SK-N-SH (cell line): Measurements from ENCODE around the gene ZXDC. TPM values are rescaled to one million over a fixed set of nuclear protein-coding genes. Genes with fewer than 3 reads are reported as not detected.

Experiments
- CTCF ChIA-PET: fragments of 300-600, 350-600 bp; formaldehyde crosslinking; extraction: SDS; loops from one replicate; lab custom pipeline; 2021; lab: Yijun Ruan, JAX
- POLR2A ChIA-PET: fragments of 350-600 bp; sonication (Branson Sonifier 250); formaldehyde crosslinking; extraction: SDS; loops from one replicate; lab custom pipeline; 2020; ENCODE audit warnings: antibody characterized with exemption, inconsistent platforms; lab: Yijun Ruan, JAX
- DNase-seq: peaks from one replicate; pipeline ENCODE4 v3.0.0; 2012
- H2AFZ ChIP-seq: fragments of 200-600 bp; sonication (generic); 2 replicates; pipeline ENCODE4 v1.8.1; 2016; ENCODE audit warnings: antibody characterized with exemption, mild to moderate bottlenecking, low read depth
- H3F3A ChIP-seq: fragments of 200-600 bp; sonication (generic); replicated peaks from 2 replicates; pipeline ENCODE3; 2016; ENCODE audit warnings: antibody characterized with exemption, mild to moderate bottlenecking; ENCODE audit not compliant: insufficient read depth
- H3K27ac ChIP-seq, 2 experiments: fragments of 200-500 bp in 1 of 2; fragments of 200-600 bp in 1 of 2; sonication (Bioruptor generic) in 1 of 2; sonication (generic), shearing (Covaris generic) in 1 of 2; 2 replicates each; pipeline versions ENCODE4 v1.5.1 to v1.6.1; 2014 to 2016; ENCODE audit warnings: low read depth in 2 of 2, inconsistent platforms in 1 of 2, low read length in 1 of 2, mild to moderate bottlenecking in 1 of 2, mixed read lengths in 1 of 2
- H3K27me3 ChIP-seq: fragments of 200-600 bp; sonication (generic), shearing (Covaris generic); 2 replicates; pipeline ENCODE4 v1.6.1; 2016; ENCODE audit warnings: mixed run types; ENCODE audit not compliant: insufficient read depth
- H3K36me3 ChIP-seq, 2 experiments: fragments of 200-500 bp in 1 of 2; fragments of 200-600 bp in 1 of 2; sonication (Bioruptor generic) in 1 of 2; sonication (generic) in 1 of 2; replicated peaks in 1 of 2; 2 replicates each; pipeline versions ENCODE3 to v1.5.1; 2014 to 2016; ENCODE audit warnings: low read length in 1 of 2, mild to moderate bottlenecking in 1 of 2; ENCODE audit not compliant: insufficient read depth in 2 of 2, control insufficient read depth in 1 of 2
- H3K4me1 ChIP-seq, 2 experiments: fragments of 200-500 bp in 1 of 2; fragments of 200-600 bp in 1 of 2; sonication (Bioruptor generic) in 1 of 2; sonication (generic), shearing (Covaris generic) in 1 of 2; 2 replicates each; pipeline versions ENCODE4 v1.5.1 to v1.6.1; 2014 to 2016; ENCODE audit warnings: low read depth in 1 of 2, low read length in 1 of 2, mixed run types in 1 of 2; ENCODE audit not compliant: insufficient read depth in 2 of 2, control insufficient read depth in 1 of 2
- H3K4me2 ChIP-seq: fragments of 200-600 bp; sonication (generic), shearing (Covaris generic); 2 replicates; pipeline ENCODE4 v1.6.1; 2017; ENCODE audit warnings: mixed run types
- H3K4me3 ChIP-seq, 2 experiments: fragments of 200-500 bp in 1 of 2; fragments of 200-600 bp in 1 of 2; sonication (Bioruptor generic) in 1 of 2; sonication (generic), shearing (Covaris generic) in 1 of 2; 2 replicates each; pipeline versions ENCODE4 v1.5.1 to v1.8.1; 2014 to 2016; ENCODE audit warnings: low read depth in 2 of 2, inconsistent platforms in 1 of 2, low read length in 1 of 2, mild to moderate bottlenecking in 1 of 2, mixed read lengths in 1 of 2, moderate library complexity in 1 of 2
- H3K79me2 ChIP-seq: fragments of 200-600 bp; sonication (generic); 2 replicates; pipeline ENCODE4 v1.8.1; 2017; ENCODE audit warnings: mild to moderate bottlenecking; ENCODE audit not compliant: insufficient read depth
- H3K9ac ChIP-seq: fragments of 200-600 bp; sonication (generic); 2 replicates; pipeline ENCODE4 v1.6.1; 2017; ENCODE audit warnings: mixed run types
- H3K9me2 ChIP-seq: fragments of 200-600 bp; sonication (generic); 2 replicates; pipeline ENCODE4 v1.6.1; 2017; ENCODE audit warnings: mixed run types
- H3K9me3 ChIP-seq: fragments of 200-600 bp; sonication (generic); 2 replicates; pipeline ENCODE4 v1.6.1; 2017; ENCODE audit warnings: mixed run types, mild to moderate bottlenecking, moderate library complexity
- H4K20me1 ChIP-seq: fragments of 200-600 bp; sonication (generic); 2 replicates; pipeline ENCODE4 v1.6.1; 2017; ENCODE audit warnings: mild to moderate bottlenecking, mixed run types; ENCODE audit not compliant: insufficient read depth
- CHD2 ChIP-seq: fragments of 150-350 bp; IDR thresholded peaks from 2 replicates; pipeline ENCODE4 v1.6.1; 2018; ENCODE audit warnings: low read length; ENCODE audit not compliant: partially characterized antibody
- CTCF ChIP-seq: fragments of 200-600 bp; sonication (generic); IDR thresholded peaks from 2 replicates; pipeline ENCODE4 v1.6.1; 2017; ENCODE audit warnings: antibody characterized with exemption, mild to moderate bottlenecking, moderate library complexity
- ELF1 ChIP-seq: IDR thresholded peaks from 2 replicates; pipeline ENCODE4 v1.4.0; 2012
- FOXM1 ChIP-seq: IDR thresholded peaks from 2 replicates; pipeline ENCODE4 v1.4.0; 2012; ENCODE audit warnings: low read depth, mild to moderate bottlenecking
- GABPA ChIP-seq: IDR thresholded peaks from 2 replicates; pipeline ENCODE4 v1.4.0; 2012; ENCODE audit warnings: low read depth, mild to moderate bottlenecking
- JUND ChIP-seq: IDR thresholded peaks from 2 replicates; pipeline ENCODE4 v1.4.0; 2012
- MEF2A ChIP-seq: IDR thresholded peaks from 2 replicates; pipeline ENCODE4 v1.4.0; 2012; ENCODE audit warnings: low read depth, borderline replicate concordance
- MXI1 ChIP-seq: IDR thresholded peaks from 2 replicates; pipeline ENCODE4 v1.6.1; 2012; ENCODE audit warnings: mild to moderate bottlenecking, low read depth, low read length, improper control_type of control experiment
- NFIC ChIP-seq: IDR thresholded peaks from 2 replicates; pipeline ENCODE4 v1.4.0; 2012; ENCODE audit warnings: borderline replicate concordance
- NRF1 ChIP-seq: IDR thresholded peaks from 2 replicates; pipeline ENCODE4 v1.6.1; 2012; ENCODE audit warnings: low read depth, mild to moderate bottlenecking, low read length
- RCOR1 ChIP-seq: fragments of 150-350 bp; IDR thresholded peaks from 2 replicates; pipeline ENCODE4 v1.6.1; 2017; ENCODE audit warnings: antibody characterized with exemption, low read length
- REST ChIP-seq: IDR thresholded peaks from 2 replicates; pipeline ENCODE4 v1.6.1; 2012; ENCODE audit warnings: mild to moderate bottlenecking, low read depth, low read length, moderate library complexity
- RFX5 ChIP-seq: IDR thresholded peaks from 2 replicates; pipeline ENCODE4 v1.6.1; 2012; ENCODE audit warnings: mild to moderate bottlenecking, improper control_type of control experiment, low read length
- SIN3A ChIP-seq: IDR thresholded peaks from 2 replicates; pipeline ENCODE4 v1.6.1; 2012; ENCODE audit warnings: low read depth, mild to moderate bottlenecking, low read length, moderate library complexity, borderline replicate concordance
- SMC3 ChIP-seq: IDR thresholded peaks from 2 replicates; pipeline ENCODE4 v1.6.1; 2012; ENCODE audit warnings: low read depth, low read length, improper control_type of control experiment
- YY1 ChIP-seq: IDR thresholded peaks from 2 replicates; pipeline ENCODE4 v1.4.0; 2012; ENCODE audit warnings: low read depth, mild to moderate bottlenecking
- ZBTB33 ChIP-seq: IDR thresholded peaks from 2 replicates; pipeline ENCODE4 v1.4.0; 2012; ENCODE audit warnings: low read depth, borderline replicate concordance
- WGBS: methylation state at CpG from one replicate; pipeline ENCODE4 v1.1.6; 2017; ENCODE audit warnings: low lambda C conversion rate; 5-methylcytosine and 5-hydroxymethylcytosine counted together
- polyA plus RNA-seq, 3 experiments: library from polyadenylated mRNA; depleted of rRNA; stranded (reverse); fragments of >200 nt; gene quantifications; 2 replicates each; pipeline ENCODE4 v1.2.3, GENCODE V29; 2012
- TF ChIP-seq, protein P1 (sequence below): IDR thresholded peaks from 2 replicates; pipeline ENCODE4 v1.4.0; 2012; ENCODE audit warnings: low read depth, borderline replicate concordance
- TF ChIP-seq, protein P2 (sequence below): IDR thresholded peaks from 2 replicates; pipeline ENCODE4; 2012
- TF ChIP-seq, protein P3 (sequence below): fragments of 150-350 bp; IDR thresholded peaks from 2 replicates; pipeline ENCODE4 v1.6.1; 2016; ENCODE audit warnings: mild to moderate bottlenecking, low read depth, low read length

ZXDC gene
- polyA plus RNA-seq, 1 of the 3 experiments (the other 2 are of a cell fraction): 8.5 TPM

GRCh38 chr3:126516936-126517290 lies 41.2 kb upstream of the ZXDC start:
- WGBS: 89% methylated on average over 8 of the region's 9 CpGs
- Histone ChIP-seq H3K79me2 (no peaks in the 10 kb centered on the region), H3K4me1 (peaks cover 0 to 9% of the 10 kb centered on the region in 2 experiments; a peak in 1 of 4 replicates), H2AFZ (no peak overlapping the region), H3K4me2 (no peak overlapping the region)
- no peak for TF ChIP-seq MXI1
- TF ChIP-seq, protein P1, sequence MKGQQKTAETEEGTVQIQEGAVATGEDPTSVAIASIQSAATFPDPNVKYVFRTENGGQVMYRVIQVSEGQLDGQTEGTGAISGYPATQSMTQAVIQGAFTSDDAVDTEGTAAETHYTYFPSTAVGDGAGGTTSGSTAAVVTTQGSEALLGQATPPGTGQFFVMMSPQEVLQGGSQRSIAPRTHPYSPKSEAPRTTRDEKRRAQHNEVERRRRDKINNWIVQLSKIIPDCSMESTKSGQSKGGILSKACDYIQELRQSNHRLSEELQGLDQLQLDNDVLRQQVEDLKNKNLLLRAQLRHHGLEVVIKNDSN: no peak
- TF ChIP-seq, protein P2, sequence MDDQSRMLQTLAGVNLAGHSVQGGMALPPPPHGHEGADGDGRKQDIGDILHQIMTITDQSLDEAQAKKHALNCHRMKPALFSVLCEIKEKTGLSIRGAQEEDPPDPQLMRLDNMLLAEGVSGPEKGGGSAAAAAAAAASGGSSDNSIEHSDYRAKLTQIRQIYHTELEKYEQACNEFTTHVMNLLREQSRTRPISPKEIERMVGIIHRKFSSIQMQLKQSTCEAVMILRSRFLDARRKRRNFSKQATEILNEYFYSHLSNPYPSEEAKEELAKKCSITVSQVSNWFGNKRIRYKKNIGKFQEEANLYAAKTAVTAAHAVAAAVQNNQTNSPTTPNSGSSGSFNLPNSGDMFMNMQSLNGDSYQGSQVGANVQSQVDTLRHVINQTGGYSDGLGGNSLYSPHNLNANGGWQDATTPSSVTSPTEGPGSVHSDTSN: no peak
- TF ChIP-seq YY1: no peak
- no peak for TF ChIP-seq SIN3A
- TF ChIP-seq RFX5: no peak
- TF ChIP-seq GABPA: no peak
- no peak for TF ChIP-seq NFIC
- no peak for TF ChIP-seq CTCF
- no peak for TF ChIP-seq REST
- no peak for TF ChIP-seq NRF1
- TF ChIP-seq MEF2A: no peak
- no peak for TF ChIP-seq FOXM1
- no peak for TF ChIP-seq CHD2
- TF ChIP-seq, protein P3, sequence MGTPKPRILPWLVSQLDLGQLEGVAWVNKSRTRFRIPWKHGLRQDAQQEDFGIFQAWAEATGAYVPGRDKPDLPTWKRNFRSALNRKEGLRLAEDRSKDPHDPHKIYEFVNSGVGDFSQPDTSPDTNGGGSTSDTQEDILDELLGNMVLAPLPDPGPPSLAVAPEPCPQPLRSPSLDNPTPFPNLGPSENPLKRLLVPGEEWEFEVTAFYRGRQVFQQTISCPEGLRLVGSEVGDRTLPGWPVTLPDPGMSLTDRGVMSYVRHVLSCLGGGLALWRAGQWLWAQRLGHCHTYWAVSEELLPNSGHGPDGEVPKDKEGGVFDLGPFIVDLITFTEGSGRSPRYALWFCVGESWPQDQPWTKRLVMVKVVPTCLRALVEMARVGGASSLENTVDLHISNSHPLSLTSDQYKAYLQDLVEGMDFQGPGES: no peak
- no peak for TF ChIP-seq ZBTB33
- no peak for TF ChIP-seq ELF1
- no peak for TF ChIP-seq JUND
- TF ChIP-seq SMC3: no peak
- TF ChIP-seq RCOR1: no peak
- TF ChIP-seq, all 33 proteins: peak for 0
- Histone ChIP-seq H3K4me3 (no peak overlapping the region), H3K27me3 (no peaks in the 10 kb centered on the region), H3K9me2 (no peaks in the 10 kb centered on the region), H4K20me1 (no peaks in the 10 kb centered on the region), H3K9ac (no peak overlapping the region), H3F3A (no peaks in the 10 kb centered on the region), H3K27ac (no peak overlapping the region), H3K36me3 (no peaks in the 10 kb centered on the region), H3K9me3 (no peaks in the 10 kb centered on the region)
- CTCF ChIA-PET: interaction anchor here (0.6 to 1.5 kb wide), 2 partner anchors 38 to 144 kb away, joined by 3 to 4 read pairs; no protein-coding TSS in a partner anchor
- POLR2A ChIA-PET: no interaction called here
- no peak for DNase-seq
